ENCODE measurements around the gene KIF16B.

DNA sequence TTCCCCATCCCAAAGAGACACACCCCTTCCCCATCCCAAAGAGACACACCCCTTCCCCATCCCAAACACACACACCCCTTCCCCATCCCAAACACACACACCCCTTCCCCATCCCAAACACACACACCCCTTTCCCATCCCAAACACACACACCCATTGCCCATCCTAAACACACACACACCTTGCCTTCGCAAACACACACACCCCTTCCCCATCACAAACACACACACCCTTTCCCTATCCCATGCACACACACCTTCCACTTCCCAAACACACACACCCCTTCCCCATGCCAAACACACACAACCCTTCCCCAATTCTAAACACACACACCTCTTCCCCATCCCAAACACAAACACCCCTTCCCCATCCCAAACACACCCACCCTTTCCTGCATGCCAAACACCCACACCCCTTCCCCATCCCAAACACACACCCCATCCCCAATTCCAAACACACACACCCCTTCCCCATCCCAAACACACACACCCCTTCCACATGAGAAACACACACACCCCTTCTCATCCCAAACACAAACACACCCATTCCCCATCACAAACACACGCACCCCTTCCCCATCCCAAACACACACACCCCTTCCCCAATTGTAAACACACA lies 315.3 kb downstream of the KIF16B start:
- TF ChIP-seq, protein P1, sequence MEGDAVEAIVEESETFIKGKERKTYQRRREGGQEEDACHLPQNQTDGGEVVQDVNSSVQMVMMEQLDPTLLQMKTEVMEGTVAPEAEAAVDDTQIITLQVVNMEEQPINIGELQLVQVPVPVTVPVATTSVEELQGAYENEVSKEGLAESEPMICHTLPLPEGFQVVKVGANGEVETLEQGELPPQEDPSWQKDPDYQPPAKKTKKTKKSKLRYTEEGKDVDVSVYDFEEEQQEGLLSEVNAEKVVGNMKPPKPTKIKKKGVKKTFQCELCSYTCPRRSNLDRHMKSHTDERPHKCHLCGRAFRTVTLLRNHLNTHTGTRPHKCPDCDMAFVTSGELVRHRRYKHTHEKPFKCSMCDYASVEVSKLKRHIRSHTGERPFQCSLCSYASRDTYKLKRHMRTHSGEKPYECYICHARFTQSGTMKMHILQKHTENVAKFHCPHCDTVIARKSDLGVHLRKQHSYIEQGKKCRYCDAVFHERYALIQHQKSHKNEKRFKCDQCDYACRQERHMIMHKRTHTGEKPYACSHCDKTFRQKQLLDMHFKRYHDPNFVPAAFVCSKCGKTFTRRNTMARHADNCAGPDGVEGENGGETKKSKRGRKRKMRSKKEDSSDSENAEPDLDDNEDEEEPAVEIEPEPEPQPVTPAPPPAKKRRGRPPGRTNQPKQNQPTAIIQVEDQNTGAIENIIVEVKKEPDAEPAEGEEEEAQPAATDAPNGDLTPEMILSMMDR (conservative IDR thresholded peaks at IDR 0.05) = no peak
- no peak for TF ChIP-seq ZFX (IDR thresholded peaks at IDR 0.05)

Measured in C4-2B (cell line).